K562 (cell line): Measurements from ENCODE around the gene ZDHHC3. TPM values are rescaled to one million over a fixed set of nuclear protein-coding genes. Genes with fewer than 3 reads are reported as not detected.

ENCODE experiments used
- CBFA2T3 ChIP-seq: fragments of 450-650 bp; IDR thresholded peaks from 2 replicates; pipeline ENCODE4 v1.6.1; 2017
- EP300 ChIP-seq: IDR thresholded peaks from 2 replicates; pipeline ENCODE4 v1.6.1; 2012; ENCODE audit warnings: low read length, improper control_type of control experiment
- JUND ChIP-seq, 2 experiments: IDR thresholded peaks; 2 replicates in 1 of 2; 3 replicates in 1 of 2; pipeline ENCODE4 v1.6.1; 2011; ENCODE audit warnings: borderline replicate concordance in 2 of 2, low read depth in 2 of 2, low read length in 2 of 2, improper control_type of control experiment in 1 of 2, missing biosample characterization in 1 of 2, missing genetic modification characterization in 1 of 2, missing genetic modification reagents in 1 of 2
- PHB2 ChIP-seq: fragments of 450-650 bp; IDR thresholded peaks from 2 replicates; pipeline ENCODE4 v1.6.1; 2017; ENCODE audit warnings: low read depth
- RBM14 ChIP-seq: fragments of 200-400 bp; formaldehyde crosslinking; IDR thresholded peaks from 2 replicates; pipeline ENCODE4 v1.6.1; 2018; ENCODE audit warnings: low read depth, mild to moderate bottlenecking, low read length, moderate library complexity, borderline replicate concordance; ENCODE audit not compliant: insufficient read depth
- SMARCA4 ChIP-seq: fragments of 450-650 bp; IDR thresholded peaks from 2 replicates; pipeline ENCODE4 v1.6.1; 2016
- STAT5A ChIP-seq: IDR thresholded peaks from 2 replicates; pipeline ENCODE4 v1.6.1; 2012; ENCODE audit warnings: low read length, inconsistent platforms, borderline replicate concordance
- TAL1 ChIP-seq: fragments of 450-650 bp; IDR thresholded peaks from 2 replicates; pipeline ENCODE4 v1.6.1; 2016; ENCODE audit warnings: mild to moderate bottlenecking
- TBP ChIP-seq: optimal IDR thresholded peaks from 2 replicates; pipeline ENCODE3; 2011; ENCODE audit warnings: low read depth, low read length, improper control_type of control experiment
- TEAD4 ChIP-seq, 2 experiments: sonication (generic) in 1 of 2; formaldehyde crosslinking in 1 of 2; IDR thresholded peaks; 2 replicates each; pipeline versions ENCODE4 v1.6.1 to v1.8.0; 2012 to 2022; ENCODE audit warnings: borderline replicate concordance in 1 of 2, inconsistent platforms in 1 of 2, low read length in 1 of 2, mild to moderate bottlenecking in 1 of 2, missing genetic modification reagents in 1 of 2
- polyA plus RNA-seq, 8 experiments: library from polyadenylated mRNA; depleted of rRNA in 4 of 8; stranded (reverse) in 5 of 8; unstranded in 3 of 8; fragments of >200 nt; fragmentation: Nextera tagmentation in 2 of 8; fragmentation: Illumina TruSeq in 1 of 8; extraction: Ambion mirVana in 2 of 8; extraction: Trizol in 1 of 8; gene quantifications; 2 replicates each; pipeline versions ENCODE4 v1.2.1 to v1.2.3, GENCODE V29; 2011 to 2014; ENCODE audit warnings: inconsistent platforms in 1 of 8, missing spikeins in 1 of 8
- total RNA-seq, 7 experiments: library from RNA; depleted of rRNA in 6 of 7; stranded (reverse); fragments of >200 nt in 6 of 7; fragmentation: Illumina TruSeq in 2 of 7; extraction: Trizol in 2 of 7; gene quantifications; 2 replicates each; pipeline versions ENCODE4 v1.2.1 to v1.2.3, GENCODE V29; 2011 to 2021; ENCODE audit warnings: low replicate concordance in 1 of 7
- TF ChIP-seq, protein P1 (sequence below): fragments of 450-650 bp; formaldehyde crosslinking; IDR thresholded peaks from 2 replicates; pipeline ENCODE4 v1.4.0; 2020; ENCODE audit warnings: mild to moderate bottlenecking, moderate library complexity
- TF ChIP-seq, protein P2 (sequence below), 2 experiments: IDR thresholded peaks; 2 replicates each; pipeline ENCODE4 v1.6.1; 2012; ENCODE audit warnings: improper control_type of control experiment in 2 of 2, low read depth in 2 of 2, low read length in 2 of 2, borderline replicate concordance in 1 of 2

ZDHHC3 gene
- total and polyA plus RNA-seq, 9 of the 15 experiments (the other 6 are each of a cell fraction or from before 2014, with no cell fraction given) = 10.3 to 120 (median 67.2) TPM

DNA sequence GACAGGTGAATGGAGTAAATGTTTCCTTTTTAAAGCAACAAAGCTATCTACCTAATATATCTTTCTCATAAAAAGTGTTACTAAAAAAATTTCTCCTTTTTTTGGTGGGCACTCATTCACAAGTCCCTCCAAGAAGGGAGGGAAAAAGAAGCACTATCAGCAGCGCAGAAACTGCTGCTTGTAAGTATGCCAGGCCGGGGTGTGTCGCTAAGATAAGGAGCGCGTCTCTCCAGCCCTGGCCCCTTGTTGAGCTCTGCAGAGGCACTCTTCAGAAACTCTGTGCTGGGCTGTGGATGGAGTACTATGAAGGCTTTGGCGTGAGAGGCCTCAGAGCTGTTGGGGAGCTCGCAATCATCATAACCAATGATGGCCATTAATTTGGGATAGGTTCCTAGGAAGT lies 49.1 kb downstream of the ZDHHC3 start (continued):
- TF ChIP-seq TAL1 = peak; percentile 70; the same call in 1 of the 2 replicates
- peak; percentile 2; the same call in 1 of the 2 replicates for TF ChIP-seq JUND (IDR thresholded peaks at IDR 0.05; ENCODE audit: borderline replicate concordance, low read depth, low read length)
- TF ChIP-seq JUND (tag; IDR thresholded peaks at IDR 0.05; ENCODE audit: borderline replicate concordance, low read depth, low read length) = no peak
- peak; percentile 28 for TF ChIP-seq TBP
- TF ChIP-seq TEAD4 (IDR thresholded peaks at IDR 0.05; ENCODE audit: low read length) = peak; percentile 65
- no peak for TF ChIP-seq TEAD4 (CRISPR knock-in tag; IDR thresholded peaks at IDR 0.05; ENCODE audit: borderline replicate concordance)
- TF ChIP-seq, protein P1, sequence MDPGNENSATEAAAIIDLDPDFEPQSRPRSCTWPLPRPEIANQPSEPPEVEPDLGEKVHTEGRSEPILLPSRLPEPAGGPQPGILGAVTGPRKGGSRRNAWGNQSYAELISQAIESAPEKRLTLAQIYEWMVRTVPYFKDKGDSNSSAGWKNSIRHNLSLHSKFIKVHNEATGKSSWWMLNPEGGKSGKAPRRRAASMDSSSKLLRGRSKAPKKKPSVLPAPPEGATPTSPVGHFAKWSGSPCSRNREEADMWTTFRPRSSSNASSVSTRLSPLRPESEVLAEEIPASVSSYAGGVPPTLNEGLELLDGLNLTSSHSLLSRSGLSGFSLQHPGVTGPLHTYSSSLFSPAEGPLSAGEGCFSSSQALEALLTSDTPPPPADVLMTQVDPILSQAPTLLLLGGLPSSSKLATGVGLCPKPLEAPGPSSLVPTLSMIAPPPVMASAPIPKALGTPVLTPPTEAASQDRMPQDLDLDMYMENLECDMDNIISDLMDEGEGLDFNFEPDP (CRISPR knock-in tag) = no peak
- 0 out of 2 replicates have a peak, but pooled peaks have one; percentile 14 for TF ChIP-seq PHB2
- TF ChIP-seq SMARCA4 = peak; percentile 60
- peak; percentile 12; the same call in 1 of the 2 replicates for TF ChIP-seq EP300
- no peak for TF ChIP-seq RBM14
- TF ChIP-seq STAT5A = peak; percentile 24; the same call in 1 of the 2 replicates
- peak; percentile 83 for TF ChIP-seq CBFA2T3
- TF ChIP-seq, protein P2, sequence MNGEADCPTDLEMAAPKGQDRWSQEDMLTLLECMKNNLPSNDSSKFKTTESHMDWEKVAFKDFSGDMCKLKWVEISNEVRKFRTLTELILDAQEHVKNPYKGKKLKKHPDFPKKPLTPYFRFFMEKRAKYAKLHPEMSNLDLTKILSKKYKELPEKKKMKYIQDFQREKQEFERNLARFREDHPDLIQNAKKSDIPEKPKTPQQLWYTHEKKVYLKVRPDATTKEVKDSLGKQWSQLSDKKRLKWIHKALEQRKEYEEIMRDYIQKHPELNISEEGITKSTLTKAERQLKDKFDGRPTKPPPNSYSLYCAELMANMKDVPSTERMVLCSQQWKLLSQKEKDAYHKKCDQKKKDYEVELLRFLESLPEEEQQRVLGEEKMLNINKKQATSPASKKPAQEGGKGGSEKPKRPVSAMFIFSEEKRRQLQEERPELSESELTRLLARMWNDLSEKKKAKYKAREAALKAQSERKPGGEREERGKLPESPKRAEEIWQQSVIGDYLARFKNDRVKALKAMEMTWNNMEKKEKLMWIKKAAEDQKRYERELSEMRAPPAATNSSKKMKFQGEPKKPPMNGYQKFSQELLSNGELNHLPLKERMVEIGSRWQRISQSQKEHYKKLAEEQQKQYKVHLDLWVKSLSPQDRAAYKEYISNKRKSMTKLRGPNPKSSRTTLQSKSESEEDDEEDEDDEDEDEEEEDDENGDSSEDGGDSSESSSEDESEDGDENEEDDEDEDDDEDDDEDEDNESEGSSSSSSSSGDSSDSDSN (IDR thresholded peaks at IDR 0.05; ENCODE audit: borderline replicate concordance in 1 of 2, low read depth in 2 of 2, low read length in 2 of 2) = peak; percentile 78 to 83; a peak in 2 of 4 replicates
- TF ChIP-seq, all 486 proteins: peak for 23
